H4 (cell line): ENCODE measurements around the gene INMT. TPM values are rescaled to one million over a fixed set of nuclear protein-coding genes. Genes with fewer than 3 reads are reported as not detected.

Experiments
- DNase-seq: peaks from one replicate; pipeline ENCODE4 v3.0.0-alpha.2; 2015; ENCODE audit warnings: low spot score
- total RNA-seq: library from RNA; depleted of rRNA; stranded (reverse); fragments of >200 nt; shearing (Covaris generic); gene quantifications from 2 replicates; pipeline ENCODE4 v1.2.3, GENCODE V29; 2014

INMT gene
- total RNA-seq, 1 experiment from 2014 or later: 0.66 TPM

DNA sequence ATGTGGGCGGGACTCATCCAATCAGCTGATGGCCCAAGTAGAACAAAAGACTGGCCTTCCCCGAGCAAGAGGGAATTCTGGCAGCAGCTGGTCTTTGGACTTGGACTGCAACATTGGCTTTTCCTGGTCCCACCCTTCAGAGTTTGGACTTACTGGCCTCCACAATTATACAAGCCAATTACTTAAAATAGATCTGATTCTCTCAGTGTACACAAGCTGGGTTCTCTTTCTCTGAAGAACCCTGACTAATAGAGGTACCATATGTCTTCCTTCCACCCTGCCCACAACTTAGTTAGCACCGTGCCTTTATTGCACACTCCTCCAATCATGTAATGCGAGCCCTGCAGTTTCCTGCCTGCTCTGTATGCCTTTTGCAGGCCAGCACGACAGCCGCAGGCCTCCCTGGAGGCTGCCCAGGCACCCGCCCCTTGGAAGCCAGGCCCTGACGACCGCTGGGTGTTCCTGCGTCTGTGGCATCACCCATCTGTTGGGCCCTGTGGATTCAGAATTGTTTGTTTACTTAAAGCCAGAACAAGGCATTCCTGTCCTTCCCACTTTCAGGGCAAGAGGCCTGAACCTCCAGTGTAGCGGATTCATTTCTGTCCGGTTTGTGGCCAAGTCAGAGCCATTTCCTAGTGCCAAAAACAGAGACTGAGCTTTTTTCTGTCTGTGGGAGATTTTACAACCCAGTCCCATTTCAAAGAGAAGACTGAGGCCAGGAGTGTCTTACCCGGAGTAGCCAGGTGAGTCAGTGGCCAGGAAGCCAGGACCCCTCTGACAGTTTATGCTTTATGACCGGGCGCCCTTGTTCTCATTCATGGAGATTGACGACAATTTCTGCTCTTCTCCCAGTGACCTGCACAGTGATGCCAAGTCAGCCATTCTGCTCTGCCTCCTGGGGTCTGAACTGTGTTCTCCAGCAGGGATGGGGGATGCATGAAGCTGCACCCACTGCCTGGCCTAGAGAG lies 968 bp upstream of the INMT start:
- DNase-seq: peak; percentile 100

DNA sequence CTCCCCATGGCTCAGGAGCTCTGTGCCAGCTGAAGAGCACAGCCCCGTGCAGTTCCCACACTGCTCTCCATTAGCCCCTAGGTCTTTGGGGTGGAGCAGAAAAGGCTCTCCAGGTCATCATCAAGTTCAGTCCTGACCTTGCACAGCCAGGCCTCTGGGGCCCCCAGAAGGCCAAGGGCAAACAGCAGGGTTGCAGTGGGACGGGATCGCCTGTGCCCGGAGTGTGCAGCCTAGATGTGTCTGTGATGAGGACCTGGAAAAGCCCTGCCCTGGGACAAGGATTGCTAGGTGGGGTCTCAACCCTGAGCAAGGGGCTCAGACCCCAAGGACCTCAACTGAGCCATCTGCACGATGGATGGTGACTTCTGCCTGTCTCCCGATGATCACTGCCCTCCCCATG lies 549 bp downstream of the INMT start:
- no peak for DNase-seq

DNA sequence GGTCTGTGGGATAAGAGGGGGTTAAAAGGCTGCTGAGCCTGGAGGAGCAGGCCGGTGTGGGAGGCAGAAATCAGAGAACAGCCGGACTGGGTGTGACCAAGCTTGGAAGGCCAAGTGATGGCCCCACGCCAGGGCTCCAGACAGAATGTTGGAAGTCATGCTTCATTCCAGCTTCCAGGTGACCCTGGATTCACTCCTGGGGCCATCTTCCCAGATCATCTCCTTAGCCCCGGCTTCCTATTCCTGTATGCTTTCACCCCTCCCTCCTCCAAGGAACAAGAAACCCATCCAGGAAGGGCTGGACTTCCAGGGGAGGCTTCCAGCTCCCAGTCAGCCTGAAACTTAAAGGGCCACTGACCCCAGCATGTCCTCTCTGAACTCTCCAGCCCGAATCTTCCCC lies 1.0 kb downstream of the INMT start:
- no peak for DNase-seq

DNA sequence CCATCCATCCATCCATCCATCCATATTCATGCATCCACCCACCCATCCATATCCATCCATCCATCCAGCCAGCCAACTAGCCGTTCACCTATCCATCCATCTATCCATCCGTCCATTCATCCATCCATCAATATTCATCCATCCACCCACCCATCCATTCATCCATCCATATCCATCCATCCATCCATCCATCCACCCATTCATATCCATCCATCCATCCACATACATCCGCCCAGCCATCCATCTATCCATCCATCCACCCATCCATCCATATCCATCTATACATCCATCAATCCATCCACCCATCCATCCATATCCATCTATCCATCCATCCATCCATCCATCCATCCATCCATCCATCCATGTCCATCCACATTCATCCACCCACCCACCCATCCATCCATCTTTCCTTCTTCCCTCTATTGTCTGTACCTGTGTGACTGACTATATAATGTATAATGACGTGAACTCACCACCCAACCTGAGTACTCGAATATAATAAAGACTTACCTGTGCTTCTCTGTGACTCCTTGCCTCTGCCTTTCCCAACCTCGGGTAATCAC lies 2.5 kb downstream of the INMT start:
- DNase-seq: no peak

DNA sequence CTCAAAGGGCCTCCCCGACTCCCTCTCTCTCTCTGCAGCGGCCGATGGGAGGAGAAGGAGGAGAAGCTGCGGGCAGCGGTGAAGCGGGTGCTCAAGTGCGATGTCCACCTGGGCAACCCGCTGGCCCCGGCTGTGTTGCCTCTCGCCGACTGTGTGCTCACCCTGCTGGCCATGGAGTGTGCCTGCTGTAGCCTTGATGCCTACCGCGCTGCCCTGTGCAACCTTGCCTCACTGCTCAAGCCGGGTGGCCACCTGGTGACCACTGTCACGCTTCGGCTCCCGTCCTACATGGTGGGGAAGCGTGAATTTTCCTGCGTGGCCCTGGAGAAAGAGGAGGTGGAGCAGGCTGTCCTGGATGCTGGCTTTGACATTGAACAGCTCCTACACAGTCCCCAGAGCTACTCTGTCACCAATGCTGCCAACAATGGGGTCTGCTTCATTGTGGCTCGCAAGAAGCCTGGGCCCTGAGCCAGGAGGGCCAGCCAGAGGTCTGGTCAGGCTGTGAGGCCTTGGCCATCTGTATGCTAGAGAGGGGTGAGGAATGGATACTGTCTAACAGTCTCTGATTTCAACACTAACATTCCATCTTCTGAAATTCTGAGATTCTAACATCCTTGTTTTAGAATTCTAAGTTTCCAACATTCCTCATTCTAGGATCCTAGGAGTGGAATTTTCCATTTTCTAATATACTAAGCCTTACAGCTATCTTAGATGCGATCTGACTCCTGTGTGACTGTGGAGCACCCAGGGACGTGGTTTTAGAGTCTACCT lies 3.6 kb downstream of the INMT start:
- DNase-seq: no peak

DNA sequence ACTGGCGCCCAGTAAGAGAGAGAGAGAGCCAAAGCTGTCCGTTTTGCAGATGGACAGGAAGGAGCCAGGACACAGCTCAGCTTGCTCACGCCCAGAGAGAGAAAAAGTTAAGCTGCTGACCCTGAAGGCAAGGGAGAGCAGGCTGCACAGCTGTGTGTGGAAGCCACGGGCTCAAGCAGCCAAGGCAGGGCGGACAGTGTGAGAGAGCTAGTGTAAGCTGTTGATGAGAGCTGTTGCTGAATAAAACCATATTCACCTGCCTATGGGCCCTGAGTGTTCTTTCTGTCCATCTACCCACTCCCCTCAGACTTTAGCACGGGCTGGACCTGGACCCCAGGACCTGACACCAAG lies 5.4 kb downstream of the INMT start:
- DNase-seq: no peak

DNA sequence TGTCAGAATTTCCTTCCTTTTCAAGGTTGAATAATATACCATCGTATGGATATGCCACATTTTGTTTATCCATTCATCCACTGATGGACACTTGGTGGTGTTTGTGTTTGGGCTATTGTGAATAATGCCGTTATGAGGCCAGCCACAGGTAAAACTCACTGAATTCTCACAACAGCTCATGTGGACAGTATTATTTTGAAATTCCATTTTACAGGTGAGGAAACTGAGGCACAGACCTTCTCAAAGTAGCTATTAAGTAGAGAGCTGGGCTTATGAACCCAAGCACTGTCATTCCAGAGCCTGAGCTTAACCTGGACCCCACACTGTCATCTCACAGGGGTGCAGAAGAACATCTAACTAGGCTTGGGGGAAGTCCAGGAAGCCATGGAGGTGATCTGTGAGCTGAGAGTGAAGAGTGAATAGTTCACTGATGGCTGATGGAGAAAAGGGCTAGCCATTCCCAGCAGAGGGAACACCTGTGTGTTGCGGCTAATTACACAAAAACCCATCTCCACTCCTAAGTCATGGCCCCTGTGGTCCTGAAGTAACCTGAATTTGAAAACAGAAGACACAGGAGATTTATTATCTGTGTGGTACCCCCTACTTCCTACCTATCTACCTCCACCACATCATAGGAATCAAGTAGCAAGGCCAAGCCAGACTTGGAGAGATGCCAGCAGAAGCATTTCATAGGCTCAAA lies 8.7 kb downstream of the INMT start:
- DNase-seq: no peak

DNA sequence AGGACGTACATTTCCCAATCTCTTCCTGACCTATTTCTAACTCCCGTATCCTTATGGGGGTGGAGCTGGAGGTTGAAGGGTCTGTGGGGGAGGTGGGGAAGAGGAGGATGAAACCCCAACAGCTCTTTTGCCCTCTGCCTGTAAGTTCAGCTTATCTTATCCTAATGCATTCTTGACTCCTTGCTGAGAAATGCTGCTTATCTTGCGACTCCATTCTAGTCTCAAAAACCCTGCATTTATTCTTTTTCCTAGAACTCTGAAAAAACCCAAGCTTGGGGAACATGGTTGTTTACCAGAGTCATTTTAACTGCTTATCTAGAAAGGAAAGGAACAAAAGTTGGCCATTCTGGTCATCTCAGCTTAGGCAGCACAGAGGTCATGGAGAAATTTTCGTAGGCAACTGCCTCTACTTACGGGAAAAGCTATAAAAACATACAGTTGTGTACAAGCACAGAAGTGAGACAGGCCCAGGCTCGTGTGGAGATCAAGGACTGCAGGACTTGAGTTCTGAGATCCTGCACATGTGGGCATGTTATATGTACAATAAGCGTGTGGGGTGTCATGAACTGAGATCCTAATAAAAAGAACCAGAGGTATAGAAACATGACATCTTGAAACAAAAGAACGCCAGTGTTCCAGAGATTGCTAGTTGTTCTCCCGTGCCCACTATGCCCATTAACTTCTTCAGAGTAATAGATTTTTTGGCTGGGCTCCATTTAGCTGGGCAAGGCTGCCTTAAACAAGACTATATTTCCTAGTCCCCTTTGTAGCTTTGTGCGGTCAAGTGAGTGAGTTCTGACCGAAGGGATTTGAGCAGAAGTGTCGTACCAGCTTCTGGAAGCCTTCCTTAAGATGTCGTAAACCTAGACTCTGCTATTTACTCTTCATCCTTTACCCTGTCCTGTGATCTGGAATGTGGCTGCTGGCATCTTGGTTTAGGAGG lies 9.6 kb downstream of the INMT start:
- no peak for DNase-seq

DNA sequence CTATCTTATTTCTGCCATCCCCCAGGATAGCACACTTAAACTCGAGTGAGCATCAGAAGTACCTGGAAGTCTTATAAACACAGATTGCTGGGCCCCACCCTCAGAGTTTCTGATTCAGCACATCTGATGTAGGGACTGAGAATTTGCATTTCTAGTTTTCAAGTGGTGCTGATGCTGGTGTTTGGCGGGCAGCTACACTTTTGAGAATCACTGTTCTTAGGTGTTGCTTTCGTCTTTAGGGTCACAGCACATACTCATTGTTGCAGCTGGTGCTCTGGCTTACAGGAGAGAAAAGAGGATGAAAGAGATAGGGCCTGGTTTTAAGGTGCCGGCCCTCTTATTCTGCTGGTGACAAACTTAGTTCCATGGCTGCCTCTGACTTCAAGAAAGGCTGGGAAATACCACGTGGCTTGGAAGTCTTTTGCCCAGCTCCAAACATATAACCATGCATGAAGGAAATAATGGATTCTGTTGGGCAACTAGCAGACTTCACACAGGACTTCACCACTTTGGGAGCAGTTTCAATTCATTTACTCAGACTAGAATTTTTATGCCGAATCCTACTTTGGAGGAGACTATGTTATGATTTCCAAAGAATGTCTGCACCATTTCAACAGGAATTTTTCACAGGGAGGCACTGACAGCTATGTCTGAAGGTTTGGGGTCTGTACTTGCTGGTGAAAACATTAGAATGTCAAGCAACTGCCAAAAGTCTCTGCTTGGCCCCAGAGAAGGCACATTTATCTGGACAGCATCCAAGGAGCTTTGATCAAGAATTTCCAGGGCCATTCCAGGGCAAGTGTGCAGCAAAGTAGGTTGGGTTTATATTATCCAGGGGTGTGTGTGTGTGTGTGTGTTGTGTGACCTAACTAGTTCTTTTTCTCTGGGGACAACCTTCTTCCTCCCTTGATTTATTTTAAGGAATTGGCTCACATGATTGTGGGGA lies 12.4 kb downstream of the INMT start:
- no peak for DNase-seq

DNA sequence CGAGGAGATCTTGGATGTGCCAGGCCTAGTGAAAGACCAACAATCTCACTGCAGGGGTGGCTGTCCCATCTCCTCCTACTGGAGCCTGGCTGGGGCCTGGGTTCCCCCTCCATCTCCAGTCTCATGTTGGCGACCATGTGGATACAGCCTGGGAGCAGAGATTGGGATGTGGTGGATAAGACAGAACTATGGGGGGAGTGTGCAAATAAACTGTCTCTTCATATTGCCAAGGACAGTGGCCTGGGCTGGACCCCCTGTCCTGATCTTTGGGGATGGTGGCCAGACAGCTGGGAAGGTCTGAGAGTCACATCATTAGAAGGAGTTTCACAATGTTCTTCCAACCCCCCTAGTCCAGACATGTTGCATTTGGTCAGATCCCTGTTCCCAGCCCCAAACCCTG lies 13.5 kb downstream of the INMT start:
- DNase-seq: no peak

DNA sequence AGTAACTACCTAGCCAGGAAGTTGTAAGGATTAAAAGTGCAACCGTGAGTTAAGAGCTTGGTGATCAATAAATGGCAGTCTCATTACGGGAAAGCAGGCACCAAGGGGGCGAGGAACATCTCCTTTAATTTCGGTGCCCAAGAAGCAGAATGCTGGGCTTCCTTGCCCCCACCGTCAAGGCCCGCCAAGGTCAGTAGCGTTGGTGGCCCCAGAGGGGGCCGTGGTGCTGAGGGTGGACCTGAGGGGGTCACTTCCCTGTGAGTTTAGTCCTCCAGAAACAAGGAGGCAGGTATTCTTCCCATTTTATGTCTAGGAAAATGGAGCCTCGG lies 18.9 kb downstream of the INMT start:
- DNase-seq: no peak

DNA sequence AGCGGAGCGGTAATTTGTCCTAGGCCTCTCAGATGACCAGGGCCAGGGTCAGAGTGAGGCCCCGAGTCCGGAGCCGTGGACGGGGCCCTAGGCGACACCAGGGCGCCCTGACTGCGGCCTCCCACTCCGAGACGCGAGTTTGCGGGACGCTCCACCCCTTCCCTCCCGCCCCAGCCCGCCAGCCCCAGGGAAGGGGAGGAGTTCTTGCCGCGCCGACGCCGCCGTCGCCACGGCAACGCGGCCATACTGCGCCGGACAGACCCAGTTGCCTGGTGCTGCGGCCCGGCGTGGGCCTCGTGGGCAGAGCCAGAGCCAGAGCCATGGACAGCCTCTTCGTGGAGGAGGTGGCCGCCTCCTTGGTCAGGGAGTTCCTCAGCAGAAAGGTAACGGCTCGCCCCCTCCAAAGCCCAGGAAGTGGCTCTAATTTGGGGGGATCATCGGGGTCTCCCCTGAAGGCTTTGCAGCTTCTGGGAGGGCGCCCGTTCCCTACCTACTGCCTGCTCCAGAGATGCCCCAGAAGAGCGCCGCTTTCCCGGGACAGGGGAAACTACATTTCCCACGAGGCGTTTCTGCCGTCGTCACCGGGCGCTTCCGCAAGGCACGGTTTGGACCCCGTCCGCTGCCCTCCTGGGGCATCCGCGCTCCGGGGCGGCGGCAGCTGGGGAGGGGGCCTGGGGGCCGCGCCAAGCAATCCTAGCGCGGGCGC lies 19.4 kb downstream of the INMT start, which contains the start of gene MINDY4:
MINDY4 (plus strand) TSS at position 244 of the 706 bp plus-strand sequence; CDS start at position 321, 77 bp downstream.
- peak; percentile 87 for DNase-seq

DNA sequence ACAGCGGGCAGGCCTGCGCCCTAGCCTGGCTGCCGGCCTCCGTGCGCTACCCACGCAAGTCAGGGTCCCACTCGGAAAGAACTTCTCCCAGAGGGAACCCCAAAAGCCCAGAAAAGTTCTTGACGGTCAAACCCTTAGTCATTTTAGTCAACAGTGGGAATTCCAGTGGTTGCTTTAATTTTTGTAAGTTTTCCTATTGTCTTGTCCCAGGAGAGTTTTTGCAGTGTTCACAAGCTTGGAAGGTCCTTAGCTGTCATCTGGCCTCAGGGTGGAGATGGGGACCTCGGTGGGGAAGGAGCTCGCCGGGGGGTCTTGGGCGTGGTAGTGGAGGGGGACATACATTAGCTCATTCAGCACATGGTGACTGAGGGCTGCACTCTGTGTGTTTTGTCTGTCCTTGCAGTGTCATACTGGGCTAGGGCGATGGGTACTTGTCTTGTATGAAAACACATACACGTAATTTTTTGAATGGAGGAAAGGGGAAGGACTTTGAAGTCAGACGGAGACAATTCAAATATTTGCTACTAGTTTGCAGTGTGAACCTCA lies 20.0 kb downstream of the INMT start:
- DNase-seq: no peak

DNA sequence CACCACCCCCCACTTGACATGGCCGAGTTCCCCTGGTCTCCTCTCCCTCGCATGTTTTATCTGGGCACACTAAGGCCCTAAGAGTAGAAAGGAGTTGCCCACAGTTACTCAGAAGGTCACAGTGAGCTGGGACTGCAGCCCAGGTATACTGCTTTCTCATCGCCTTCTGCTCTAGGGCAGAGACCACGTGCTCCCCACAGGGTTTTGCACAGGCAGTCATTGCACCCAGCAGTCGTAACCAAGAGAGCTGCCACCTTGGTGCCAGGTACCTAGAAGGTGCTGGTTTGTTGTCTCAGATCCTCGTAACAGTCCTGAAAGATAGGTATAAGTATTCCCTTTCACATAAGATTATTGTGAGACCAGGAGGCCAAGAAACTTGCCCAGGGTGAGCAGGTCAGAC lies 21.0 kb downstream of the INMT start:
- no peak for DNase-seq

DNA sequence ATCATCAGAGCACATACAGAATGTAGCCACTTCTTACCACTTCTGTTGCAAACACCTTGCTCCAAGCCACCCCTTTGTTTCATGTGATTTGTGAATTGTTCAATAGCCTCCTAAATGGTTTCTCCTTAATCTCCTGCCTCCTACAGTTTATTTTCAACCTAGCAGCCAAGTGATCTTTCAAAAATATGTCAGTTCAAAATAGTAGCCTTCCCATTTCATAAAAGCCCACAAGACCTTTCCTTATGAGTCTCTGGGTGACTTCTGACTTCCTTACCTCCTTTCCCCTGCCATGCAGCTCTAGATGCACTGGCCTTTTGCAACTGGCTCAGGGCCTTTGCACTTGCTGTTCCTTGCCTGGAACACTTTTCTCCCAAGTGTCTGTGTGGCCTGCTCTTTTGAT lies 24.1 kb downstream of the INMT start:
- DNase-seq: no peak

DNA sequence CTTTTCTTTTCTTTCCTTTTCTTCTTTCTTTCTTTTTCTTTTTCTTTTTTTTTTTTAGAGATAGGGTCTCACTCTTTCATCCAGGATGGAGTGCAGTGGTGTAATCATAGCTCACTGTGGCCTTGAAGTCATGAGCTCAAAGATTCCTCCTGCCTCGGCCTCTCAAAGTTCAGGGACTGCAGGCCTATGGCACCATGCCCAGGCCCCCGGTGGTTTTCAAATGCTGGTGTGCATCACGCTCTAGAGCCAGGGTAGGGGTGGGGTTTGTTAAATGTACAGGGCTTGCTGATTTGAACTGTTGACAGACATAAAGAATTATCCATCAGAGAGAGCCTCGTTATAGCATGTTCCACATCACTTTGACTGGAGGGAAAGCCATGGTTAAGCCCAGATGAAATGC lies 25.0 kb downstream of the INMT start:
- no peak for DNase-seq

DNA sequence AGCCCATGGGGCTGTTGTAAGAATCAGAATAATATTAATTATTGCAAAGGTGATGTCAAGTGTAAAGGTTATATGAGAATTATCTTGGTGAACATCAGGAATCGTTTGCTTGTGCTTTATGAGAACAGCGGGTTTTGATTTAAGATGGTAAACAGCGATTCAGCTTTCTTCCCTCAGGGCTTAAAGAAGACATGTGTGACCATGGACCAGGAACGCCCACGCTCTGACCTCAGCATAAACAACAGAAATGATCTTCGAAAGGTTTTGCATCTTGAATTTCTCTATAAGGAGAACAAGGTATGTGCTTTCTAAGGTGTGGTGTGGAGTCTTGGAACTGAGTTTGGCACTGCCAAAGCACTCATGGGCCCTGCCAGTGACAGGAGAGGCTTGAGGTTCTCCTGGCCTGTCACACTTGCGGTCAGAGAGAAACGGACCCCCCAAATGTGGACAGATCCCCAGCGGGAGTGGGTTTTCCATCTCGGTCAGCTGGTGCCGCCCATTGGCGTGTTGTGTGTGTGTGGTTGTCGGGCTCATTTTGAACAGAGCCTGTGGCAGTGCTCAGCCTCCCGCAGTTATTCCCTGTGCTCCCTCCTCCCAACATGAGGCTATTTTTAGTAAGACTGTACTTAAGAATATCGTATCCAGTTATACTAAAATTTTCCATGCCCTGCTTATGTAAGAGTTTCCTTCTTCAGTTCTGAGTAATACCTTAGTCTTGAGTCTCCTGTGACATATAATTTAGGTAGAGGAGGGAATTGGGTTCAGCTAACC lies 26.5 kb downstream of the INMT start:
- no peak for DNase-seq

DNA sequence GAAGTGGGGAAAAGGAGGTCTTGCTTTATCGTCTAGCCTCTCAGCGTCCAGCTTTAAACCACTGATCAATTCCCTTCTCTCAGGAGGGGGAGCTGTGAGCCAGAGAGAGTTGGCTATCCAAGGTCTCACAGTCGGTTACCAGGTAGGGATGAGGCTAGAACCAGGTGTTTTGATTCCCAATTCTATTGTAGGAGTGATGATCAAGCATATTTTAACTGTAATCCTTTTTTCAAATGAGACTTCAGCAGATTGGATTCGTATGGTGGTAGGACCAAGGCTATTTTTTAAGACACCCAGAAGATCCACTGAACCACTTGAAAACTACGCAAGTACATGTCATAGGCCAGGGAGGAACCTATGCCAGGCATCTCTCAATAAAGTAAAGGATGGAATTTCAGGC lies 27.6 kb downstream of the INMT start:
- DNase-seq: no peak
